ENCODE measurements around the gene CSTF1. TPM values are rescaled to one million over a fixed set of nuclear protein-coding genes. Genes with fewer than 3 reads are reported as not detected.

The CSTF1 gene
- total RNA-seq, 1 experiment from 2014 or later: 44.5 TPM

DNA sequence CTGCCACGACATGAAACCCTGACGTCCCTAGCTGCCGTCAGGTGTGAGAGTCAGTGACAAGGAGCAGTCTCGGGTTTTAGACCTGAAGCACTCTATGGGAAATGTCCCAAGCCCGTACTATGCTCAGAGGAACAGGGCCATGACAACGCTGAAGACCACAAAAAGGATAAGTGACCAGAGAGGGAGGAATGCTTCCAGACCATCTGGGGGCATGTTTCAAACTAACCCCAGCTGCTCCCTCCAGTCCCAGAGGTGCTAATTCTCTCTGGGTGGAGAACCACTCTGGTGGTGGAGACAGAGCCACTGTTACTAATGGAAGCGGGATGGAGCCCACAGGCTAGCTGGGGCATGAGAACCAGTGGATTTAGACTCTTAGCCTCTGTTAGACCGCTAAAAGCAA lies 9.1 kb upstream of the CSTF1 start:
- H3K9ac ChIP-seq (ENCODE audit: low read length): no peak overlapping the region
- no peaks in the 10 kb centered on the region for H3K9me3 ChIP-seq (ENCODE audit: control insufficient read depth in 1 of 2, insufficient read depth in 1 of 2, low read depth in 1 of 2, low read length in 2 of 2)
- no peak overlapping the region for H3K27ac ChIP-seq (ENCODE audit: low read depth, low read length)
- H3K9me2 ChIP-seq (ENCODE audit: insufficient read depth): no peaks in the 10 kb centered on the region
- intact Hi-C loops (cut with micrococcal nuclease): no loop called here
- ATAC-seq (no peak), DNase-seq (ENCODE audit: low read depth, low spot score) (no peak)
- BruUV-seq (replicated peaks): no TSS peak
- no peak overlapping the region for H3K4me3 ChIP-seq (replicated peaks in 1 of 2; ENCODE audit: low read depth in 1 of 2, low read length in 2 of 2)
- H3K4me2 ChIP-seq (ENCODE audit: low read length): no peak overlapping the region
- TF ChIP-seq SIN3A (IDR thresholded peaks at IDR 0.05; ENCODE audit: low read depth): no peak
- no peaks in the 10 kb centered on the region for H3K4me1 ChIP-seq (ENCODE audit: control insufficient read depth in 1 of 2, insufficient read depth in 2 of 2, low read length in 2 of 2)
- peaks cover 45 to 55% of the 10 kb centered on the region in 2 experiments for H3K36me3 ChIP-seq (ENCODE audit: control insufficient read depth in 1 of 2, insufficient read depth in 2 of 2, low read length in 2 of 2)
- ChIA-PET CTCF (no interaction called here), RAD21 (ENCODE audit: low non-redundant PET in 1 of 2, low total read pairs in 2 of 2, uncharacterized antibody in 2 of 2, unreplicated experiment in 2 of 2) (no interaction called here), POLR2A (no interaction called here)
- H3K27me3 ChIP-seq (ENCODE audit: insufficient read depth, low read length): no peaks in the 10 kb centered on the region
- H2AFZ ChIP-seq (ENCODE audit: low read depth, low read length, poor library complexity, severe bottlenecking): no peak overlapping the region
- H4K20me1 ChIP-seq (ENCODE audit: insufficient read depth): no peaks in the 10 kb centered on the region
- H3K79me2 ChIP-seq (ENCODE audit: insufficient read depth, low read length): peaks cover 92% of the 10 kb centered on the region

DNA sequence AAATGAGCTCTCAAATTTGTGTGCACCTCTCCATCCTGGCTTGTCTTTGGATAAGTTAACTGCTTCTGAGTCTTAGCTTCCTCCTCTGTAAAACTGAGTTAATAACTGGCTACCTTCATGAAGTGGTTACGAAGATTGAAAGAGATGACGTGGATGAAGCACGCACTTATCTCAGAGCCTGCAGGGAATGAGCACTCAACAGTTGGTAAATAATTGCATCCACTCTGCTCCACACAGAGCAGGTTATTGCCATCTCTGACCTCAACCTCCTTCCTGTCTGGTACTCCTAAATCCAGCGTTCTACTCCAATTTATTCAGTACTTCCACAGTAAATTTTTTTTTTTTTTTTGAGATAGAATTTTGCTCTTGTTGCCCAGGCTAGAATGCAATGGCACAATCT lies 7.3 kb upstream of the CSTF1 start:
- no peak overlapping the region for H3K9ac ChIP-seq (ENCODE audit: low read length)
- BruUV-seq (replicated peaks): no TSS peak
- H3K27me3 ChIP-seq (ENCODE audit: insufficient read depth, low read length): no peaks in the 10 kb centered on the region
- ATAC-seq (no peak), DNase-seq (ENCODE audit: low read depth, low spot score) (no peak)
- no peak overlapping the region for H3K4me2 ChIP-seq (ENCODE audit: low read length)
- H3K9me3 ChIP-seq (ENCODE audit: control insufficient read depth in 1 of 2, insufficient read depth in 1 of 2, low read depth in 1 of 2, low read length in 2 of 2): no peaks in the 10 kb centered on the region
- H3K4me3 ChIP-seq (replicated peaks in 1 of 2; ENCODE audit: low read depth in 1 of 2, low read length in 2 of 2): no peak overlapping the region
- peaks cover 40 to 59% of the 10 kb centered on the region in 2 experiments for H3K36me3 ChIP-seq (ENCODE audit: control insufficient read depth in 1 of 2, insufficient read depth in 2 of 2, low read length in 2 of 2)
- ChIA-PET RAD21 (ENCODE audit: low non-redundant PET in 1 of 2, low total read pairs in 2 of 2, uncharacterized antibody in 2 of 2, unreplicated experiment in 2 of 2) (no interaction called here), CTCF (no interaction called here), POLR2A (no interaction called here)
- intact Hi-C loops (cut with micrococcal nuclease): no loop called here
- no peaks in the 10 kb centered on the region for H3K9me2 ChIP-seq (ENCODE audit: insufficient read depth)
- H3K79me2 ChIP-seq (ENCODE audit: insufficient read depth, low read length): peaks cover 96% of the 10 kb centered on the region
- H4K20me1 ChIP-seq (ENCODE audit: insufficient read depth): no peaks in the 10 kb centered on the region
- H2AFZ ChIP-seq (ENCODE audit: low read depth, low read length, poor library complexity, severe bottlenecking): no peak overlapping the region
- H3K27ac ChIP-seq (ENCODE audit: low read depth, low read length): no peak overlapping the region
- no peaks in the 10 kb centered on the region for H3K4me1 ChIP-seq (ENCODE audit: control insufficient read depth in 1 of 2, insufficient read depth in 2 of 2, low read length in 2 of 2)
- TF ChIP-seq, protein P1, sequence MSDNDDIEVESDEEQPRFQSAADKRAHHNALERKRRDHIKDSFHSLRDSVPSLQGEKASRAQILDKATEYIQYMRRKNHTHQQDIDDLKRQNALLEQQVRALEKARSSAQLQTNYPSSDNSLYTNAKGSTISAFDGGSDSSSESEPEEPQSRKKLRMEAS (IDR thresholded peaks at IDR 0.05): no peak
- TF ChIP-seq SP1 (IDR thresholded peaks at IDR 0.05; ENCODE audit: low read depth) (no peak), YY1 (IDR thresholded peaks at IDR 0.05; ENCODE audit: extremely low read depth, insufficient replicate concordance, low read depth, low read length) (no peak), CBX3 (IDR thresholded peaks at IDR 0.05; ENCODE audit: low read depth) (no peak), EZH2phosphoT487 (IDR thresholded peaks at IDR 0.05; ENCODE audit: borderline replicate concordance) (no peak)
